ENCODE data around the gene PRKCQ.

- TF ChIP-seq POLR2A (IDR thresholded peaks at IDR 0.05; ENCODE audit: control extremely low read depth in 1 of 2, low read depth in 2 of 2, low read length in 2 of 2): no peak
- TF ChIP-seq SIX5 (IDR thresholded peaks at IDR 0.05; ENCODE audit: low read depth, low read length): no peak
- no peak for TF ChIP-seq CTCF (IDR thresholded peaks at IDR 0.05; ENCODE audit: control extremely low read depth in 1 of 3, insufficient read depth in 1 of 3, low read depth in 1 of 3, low read length in 3 of 3)
- no peak for TF ChIP-seq POLR2AphosphoS5 (IDR thresholded peaks at IDR 0.05; ENCODE audit: low read depth, low read length)
- TF ChIP-seq KDM5A (IDR thresholded peaks at IDR 0.05; ENCODE audit: low read length): no peak
- TF ChIP-seq RXRA (IDR thresholded peaks at IDR 0.05; ENCODE audit: insufficient read depth, low read depth, low read length): no peak
- no peak for TF ChIP-seq POU5F1 (IDR thresholded peaks at IDR 0.05; ENCODE audit: low read depth, low read length)
These were observed 196.8 kb downstream of the PRKCQ start for GRCh38 chr10:6383096-6383812.
